HEK293T (cell line): ENCODE data around the gene LRRC45.

Source experiments
- CTCF ChIA-PET: fragments of 350-600 bp; formaldehyde crosslinking; extraction: SDS; loops from one replicate; lab custom pipeline; 2021; ENCODE audit warnings: antibody characterized with exemption, inconsistent platforms; lab: Yijun Ruan, JAX
- POLR2A ChIA-PET: fragments of 350-600 bp; formaldehyde crosslinking; extraction: SDS; loops from one replicate; lab custom pipeline; 2020; ENCODE audit warnings: antibody characterized with exemption, inconsistent platforms; lab: Yijun Ruan, JAX
- DNase-seq: peaks from one replicate; pipeline ENCODE4 v3.0.0; 2012; ENCODE audit warnings: mixed read lengths; ENCODE audit errors: extremely low spot score
- ARNT ChIP-seq: fragments of 450-650 bp; IDR thresholded peaks from 2 replicates; pipeline ENCODE4 v1.6.1; 2017; ENCODE audit warnings: mild to moderate bottlenecking
- BHLHE40 ChIP-seq: fragments of 450-650 bp; IDR thresholded peaks from 2 replicates; pipeline ENCODE4 v1.6.1; 2016; ENCODE audit warnings: mild to moderate bottlenecking, moderate library complexity, borderline replicate concordance
- CTBP1 ChIP-seq: fragments of 450-650 bp; IDR thresholded peaks from 2 replicates; pipeline ENCODE4 v1.6.1; 2016; ENCODE audit warnings: borderline replicate concordance
- ELF4 ChIP-seq: fragments of 450-650 bp; IDR thresholded peaks from 2 replicates; pipeline ENCODE4 v1.6.1; 2017; ENCODE audit warnings: antibody characterized with exemption
- FOXA1 ChIP-seq: fragments of 450-650 bp; IDR thresholded peaks from 2 replicates; pipeline ENCODE4 v1.6.1; 2016; ENCODE audit warnings: mild to moderate bottlenecking
- FOXK2 ChIP-seq: fragments of 450-650 bp; IDR thresholded peaks from 2 replicates; pipeline ENCODE4 v1.6.1; 2016; ENCODE audit warnings: mild to moderate bottlenecking
- FOXM1 ChIP-seq: fragments of 450-650 bp; IDR thresholded peaks from 2 replicates; pipeline ENCODE4 v1.6.1; 2017; ENCODE audit warnings: mild to moderate bottlenecking, borderline replicate concordance
- HDGF ChIP-seq: fragments of 450-650 bp; IDR thresholded peaks from 2 replicates; pipeline ENCODE4 v1.6.1; 2017; ENCODE audit warnings: antibody characterized with exemption, borderline replicate concordance
- L3MBTL2 ChIP-seq: fragments of 450-650 bp; conservative IDR thresholded peaks from 2 replicates; pipeline ENCODE4 v1.6.1; 2016; ENCODE audit warnings: mild to moderate bottlenecking
- LEF1 ChIP-seq: fragments of 450-650 bp; IDR thresholded peaks from 2 replicates; pipeline ENCODE4 v1.6.1; 2017; ENCODE audit warnings: mild to moderate bottlenecking, borderline replicate concordance
- NFRKB ChIP-seq: fragments of 450-650 bp; IDR thresholded peaks from 2 replicates; pipeline ENCODE4 v1.6.1; 2016; ENCODE audit warnings: mild to moderate bottlenecking, moderate library complexity
- PKNOX1 ChIP-seq: fragments of 450-650 bp; IDR thresholded peaks from 2 replicates; pipeline ENCODE4 v1.6.1; 2016
- SP1 ChIP-seq: fragments of 450-650 bp; IDR thresholded peaks from 2 replicates; pipeline ENCODE4 v1.6.1; 2017
- SUZ12 ChIP-seq: fragments of 450-650 bp; IDR thresholded peaks from 2 replicates; pipeline ENCODE4 v1.6.1; 2016; ENCODE audit warnings: mild to moderate bottlenecking
- TARDBP ChIP-seq: fragments of 450-650 bp; IDR thresholded peaks from 2 replicates; pipeline ENCODE4 v1.6.1; 2016
- ZNF384 ChIP-seq: fragments of 450-650 bp; IDR thresholded peaks from 2 replicates; pipeline ENCODE4 v1.6.1; 2016

The LRRC45 gene

GRCh38 chr17:82001571-82002056 is 21.5 kb upstream of the LRRC45 start:
- TF ChIP-seq ELF4 (no peak), FOXA1 (no peak), SP1 (no peak), SUZ12 (no peak), TARDBP (no peak), PKNOX1 (no peak), L3MBTL2 (no peak), NFRKB (no peak), FOXM1 (no peak), ZNF384 (no peak), ARNT (no peak), LEF1 (no peak), BHLHE40 (no peak), HDGF (no peak), CTBP1 (no peak), FOXK2 (no peak)
- CTCF ChIA-PET = no interaction called here
- no peak for DNase-seq
- POLR2A ChIA-PET = no interaction called here

- TF ChIP-seq PKNOX1 (no peak), ARNT (no peak), SP1 (no peak), TARDBP (no peak), FOXM1 (no peak)
- no peak for DNase-seq
- ChIA-PET CTCF (no interaction called here), POLR2A (no interaction called here)
These were observed 19.4 kb upstream of the LRRC45 start for GRCh38 chr17:82003411-82004381.

- TF ChIP-seq ZNF384 = no peak
- TF ChIP-seq FOXM1 = no peak
- no peak for TF ChIP-seq NFRKB
- TF ChIP-seq CTBP1 = no peak
- no peak for TF ChIP-seq SUZ12
- no peak for TF ChIP-seq BHLHE40
- no peak for TF ChIP-seq ELF4
- TF ChIP-seq L3MBTL2 = no peak
- TF ChIP-seq ARNT = no peak
- no peak for TF ChIP-seq PKNOX1
- no peak for TF ChIP-seq HDGF
- no peak for TF ChIP-seq LEF1
- TF ChIP-seq TARDBP = no peak
- no peak for DNase-seq
- ChIA-PET POLR2A (no interaction called here), CTCF (no interaction called here)
These were observed 18.3 kb upstream of the LRRC45 start for GRCh38 chr17:82004517-82005455.

GRCh38 chr17:82005701-82006348 is 17.3 kb upstream of the LRRC45 start:
- ChIA-PET POLR2A (no interaction called here), CTCF (no interaction called here)
- no peak for TF ChIP-seq L3MBTL2
- TF ChIP-seq ELF4 = no peak
- TF ChIP-seq SP1 = no peak
- TF ChIP-seq SUZ12 = no peak
- TF ChIP-seq FOXM1 = no peak
- no peak for TF ChIP-seq TARDBP
- no peak for TF ChIP-seq ZNF384
- TF ChIP-seq LEF1 = no peak
- TF ChIP-seq NFRKB = no peak
- TF ChIP-seq FOXA1 = no peak
- no peak for TF ChIP-seq HDGF
- DNase-seq = no peak
